T-cell (primary cell): ENCODE data around the gene LMAN1. TPM values are rescaled to one million over a fixed set of nuclear protein-coding genes. Genes with fewer than 3 reads are reported as not detected.

Source experiments
- ATAC-seq, 4 experiments: fragments of 200-7000 bp in 3 of 4; fragments of 150-1000 bp in 1 of 4; cut with Tn5 transposase; replicated peaks in 1 of 4; 1 replicate in 3 of 4; 2 replicates in 1 of 4; pipeline ENCODE4 v1.10.0; 2021; ENCODE audit warnings: moderate library complexity in 3 of 4, mild to moderate bottlenecking in 2 of 4, moderate number of reproducible peaks in 1 of 4
- CTCF ChIA-PET, 2 donors: fragments of 300-600 bp; sonication (Branson Sonifier 250); formaldehyde crosslinking; loops; one replicate each; lab custom pipeline; 2022; ENCODE audit warnings: antibody characterized with exemption in 2 of 2; lab: Charles Lee
- POLR2A ChIA-PET, 2 donors: fragments of 300-600 bp; sonication (Branson Sonifier 250); formaldehyde crosslinking; loops; one replicate each; lab custom pipeline; 2022; ENCODE audit warnings: antibody characterized with exemption in 2 of 2; lab: Charles Lee
- DNase-seq, 35 experiments: peaks; one replicate each; pipeline versions ENCODE4 v3.0.0 to v3.0.0-alpha.2; 2013 to 2023
- H3K27ac ChIP-seq: one replicate; pipeline ENCODE4 v1.5.1; 2013; ENCODE audit warnings: low read length
- H3K27me3 ChIP-seq, 2 experiments: replicated peaks in 1 of 2; 1 replicate in 1 of 2; 2 replicates in 1 of 2; pipeline versions ENCODE4 v1.6.1 to v1.7.0; 2013; ENCODE audit warnings: low read length in 1 of 2, mixed read lengths in 1 of 2; ENCODE audit not compliant: control insufficient read depth in 2 of 2, insufficient read depth in 2 of 2; ENCODE audit errors: extremely low read depth in 1 of 2
- H3K36me3 ChIP-seq, 2 donors: 1 replicate in 1 of 2; 2 replicates in 1 of 2; pipeline versions ENCODE4 v1.6.1 to v1.7.0; 2013; ENCODE audit warnings: low read length in 1 of 2; ENCODE audit not compliant: control insufficient read depth in 2 of 2, insufficient read depth in 1 of 2; ENCODE audit errors: extremely low read depth in 1 of 2
- H3K4me1 ChIP-seq, 2 experiments: 1 replicate in 1 of 2; 2 replicates in 1 of 2; pipeline versions ENCODE4 v1.6.1 to v1.7.0; 2013; ENCODE audit warnings: low read length in 2 of 2, mixed read lengths in 1 of 2; ENCODE audit not compliant: insufficient read depth in 2 of 2, control insufficient read depth in 1 of 2; ENCODE audit errors: extremely low read depth in 1 of 2
- H3K4me3 ChIP-seq, 2 donors: 1 replicate in 1 of 2; 2 replicates in 1 of 2; pipeline versions ENCODE4 v1.5.1 to v1.7.0; 2013; ENCODE audit warnings: mild to moderate bottlenecking in 2 of 2, low read length in 1 of 2, moderate library complexity in 1 of 2; ENCODE audit not compliant: control insufficient read depth in 1 of 2; ENCODE audit errors: extremely low read depth in 1 of 2
- H3K9me3 ChIP-seq: 2 replicates; pipeline ENCODE4 v1.7.0; 2013
- H3K27ac Mint-ChIP-seq, 2 donors: one replicate each; pipeline ENCODE4 v1.8.0; 2020 to 2021; ENCODE audit warnings: mild to moderate bottlenecking in 2 of 2, mixed read lengths in 2 of 2
- H3K27me3 Mint-ChIP-seq, 2 donors: one replicate each; pipeline ENCODE4 v1.8.0; 2021 to 2022; ENCODE audit warnings: mixed read lengths in 2 of 2
- H3K36me3 Mint-ChIP-seq: one replicate; pipeline ENCODE4 v1.8.0; 2021; ENCODE audit warnings: mixed read lengths
- H3K4me1 Mint-ChIP-seq, 3 donors: one replicate each; pipeline ENCODE4 v1.8.0; 2020 to 2022; ENCODE audit warnings: mixed read lengths in 3 of 3, mild to moderate bottlenecking in 1 of 3
- H3K4me3 Mint-ChIP-seq, 3 donors: one replicate each; pipeline ENCODE4 v1.8.0; 2020 to 2022; ENCODE audit warnings: mild to moderate bottlenecking in 3 of 3, mixed read lengths in 3 of 3, moderate library complexity in 3 of 3
- H3K9me3 Mint-ChIP-seq, 3 donors: one replicate each; pipeline ENCODE4 v1.8.0; 2020 to 2022; ENCODE audit warnings: mixed read lengths in 3 of 3
- WGBS: methylation state at CpG from one replicate; pipeline ENCODE4 v1.1.5; 2013; ENCODE audit warnings: missing lambda C conversion rate; ENCODE audit not compliant: insufficient coverage; 5-methylcytosine and 5-hydroxymethylcytosine counted together
- total RNA-seq, 35 experiments: library from RNA in 6 of 35; stranded (reverse) in 6 of 35; fragments of 120-200 nt in 1 of 35; gene quantifications; one replicate each; pipeline versions ENCODE4 v1.2.1 to v1.2.4 and lab custom pipeline; 2013 to 2026

Gene LMAN1
- total RNA-seq, 5 donors from 2014 or later (not counting 1 experiment from before 2014, with no cell fraction given): 34.4 to 52.5 (median 48.3) TPM

- Mint-ChIP-seq H3K27ac (no peak overlapping the region), H3K4me1 (no peaks in the 10 kb centered on the region), H3K36me3 (no peaks in the 10 kb centered on the region), H3K9me3 (no peaks in the 10 kb centered on the region), H3K27me3 (peaks cover 42 to 45% of the 10 kb centered on the region in 2 donors), H3K4me3 (no peak overlapping the region)
- 86% methylated on average over 2 of the region's 6 CpGs for WGBS
- H3K4me1 ChIP-seq: no peaks in the 10 kb centered on the region
- H3K4me3 ChIP-seq: no peak overlapping the region
- H3K27me3 ChIP-seq: peaks cover 8 to 9% of the 10 kb centered on the region in 2 experiments
- DNase-seq (no peak), ATAC-seq (no peak)
- ChIA-PET CTCF (interaction anchor here in 1 of 2 donors (0.6 kb wide), 1 partner anchor 113 kb away, joined by 4 read pairs; no protein-coding TSS in a partner anchor), POLR2A (interaction anchor here in 1 of 2 donors (0.6 kb wide), 1 partner anchor 15 kb away, joined by 4 read pairs; no protein-coding TSS in a partner anchor)
- H3K36me3 ChIP-seq: no peaks in the 10 kb centered on the region
- H3K9me3 ChIP-seq: no peaks in the 10 kb centered on the region
- H3K27ac ChIP-seq: no peak overlapping the region
Measured at GRCh38 chr18:59286341-59286740, 72.7 kb downstream of the LMAN1 start.

GRCh38 chr18:59282341-59282740 lies 76.7 kb downstream of the LMAN1 start:
- Histone ChIP-seq H3K27me3 (peaks cover 6 to 19% of the 10 kb centered on the region in 2 experiments), H3K4me3 (no peak overlapping the region), H3K27ac (no peak overlapping the region), H3K36me3 (no peaks in the 10 kb centered on the region), H3K9me3 (no peaks in the 10 kb centered on the region), H3K4me1 (no peaks in the 10 kb centered on the region)
- DNase-seq (no peak), ATAC-seq (no peak)
- Mint-ChIP-seq H3K9me3 (no peaks in the 10 kb centered on the region), H3K27me3 (peaks cover 56 to 62% of the 10 kb centered on the region in 2 donors), H3K4me3 (no peak overlapping the region), H3K4me1 (no peaks in the 10 kb centered on the region), H3K36me3 (no peaks in the 10 kb centered on the region), H3K27ac (no peak overlapping the region)
- 100% methylated on average over 1 of the region's 11 CpGs for WGBS
- POLR2A ChIA-PET: no interaction called here
- CTCF ChIA-PET: no interaction called here

GRCh38 chr18:59279722-59280121 lies 79.3 kb downstream of the LMAN1 start:
- POLR2A ChIA-PET: no interaction called here
- 50% methylated on average over 1 of the region's 1 CpG for WGBS
- CTCF ChIA-PET: interaction anchor here in 1 of 2 donors (0.5 kb wide), 1 partner anchor 10 kb away, joined by 3 read pairs; no protein-coding TSS in a partner anchor

GRCh38 chr18:59279193-59279592 lies 79.9 kb downstream of the LMAN1 start:
- H3K9me3 Mint-ChIP-seq: no peaks in the 10 kb centered on the region
- no peak overlapping the region for H3K4me3 Mint-ChIP-seq
- ChIA-PET CTCF (interaction anchor here in 1 of 2 donors (0.5 kb wide), 1 partner anchor 9 kb away, joined by 3 read pairs; no protein-coding TSS in a partner anchor), POLR2A (no interaction called here)
- WGBS: 86% methylated on average over 1 of the region's 3 CpGs
- no peaks in the 10 kb centered on the region for H3K36me3 Mint-ChIP-seq
- peaks cover 16 to 41% of the 10 kb centered on the region in 2 experiments for H3K27me3 ChIP-seq
- H3K27ac Mint-ChIP-seq: no peak overlapping the region
- no peaks in the 10 kb centered on the region for H3K36me3 ChIP-seq
- DNase-seq (no peak), ATAC-seq (no peak)
- peaks cover 0 to 3% (median 0%) of the 10 kb centered on the region in 3 donors for H3K4me1 Mint-ChIP-seq
- peaks cover 0 to 1% of the 10 kb centered on the region in 2 experiments for H3K4me1 ChIP-seq
- H3K9me3 ChIP-seq: no peaks in the 10 kb centered on the region
- H3K27ac ChIP-seq: no peak overlapping the region
- H3K4me3 ChIP-seq: no peak overlapping the region
- H3K27me3 Mint-ChIP-seq: peaks cover 61 to 69% of the 10 kb centered on the region in 2 donors

More at GRCh38 chr18:59279722-59280121, 79.3 kb downstream of the LMAN1 start:
- ATAC-seq: no peak
- no peak overlapping the region for H3K27ac Mint-ChIP-seq
- H3K27me3 Mint-ChIP-seq: peaks cover 58 to 69% of the 10 kb centered on the region in 2 donors
- H3K4me3 Mint-ChIP-seq: no peak overlapping the region
- no peaks in the 10 kb centered on the region for H3K36me3 Mint-ChIP-seq
- H3K9me3 ChIP-seq: no peaks in the 10 kb centered on the region
- peaks cover 0 to under 1% (median 0%) of the 10 kb centered on the region in 3 donors for H3K4me1 Mint-ChIP-seq
- no peaks in the 10 kb centered on the region for H3K4me1 ChIP-seq
- H3K27me3 ChIP-seq: peaks cover 11 to 36% of the 10 kb centered on the region in 2 experiments
- H3K27ac ChIP-seq: no peak overlapping the region
- DNase-seq: no peak
- no peaks in the 10 kb centered on the region for H3K36me3 ChIP-seq
- no peak overlapping the region for H3K4me3 ChIP-seq
- H3K9me3 Mint-ChIP-seq: no peaks in the 10 kb centered on the region

GRCh38 chr18:59278793-59279192 lies 80.3 kb downstream of the LMAN1 start:
- H3K27me3 Mint-ChIP-seq: peaks cover 63 to 69% of the 10 kb centered on the region in 2 donors
- no peaks in the 10 kb centered on the region for H3K36me3 Mint-ChIP-seq
- H3K4me1 ChIP-seq: peaks cover 0 to 3% of the 10 kb centered on the region in 2 experiments
- H3K27me3 ChIP-seq: peaks cover 16 to 41% of the 10 kb centered on the region in 2 experiments
- DNase-seq: no peak
- H3K9me3 Mint-ChIP-seq: no peaks in the 10 kb centered on the region
- H3K27ac ChIP-seq: no peak overlapping the region
- 71% methylated on average over 2 of the region's 5 CpGs for WGBS
- H3K9me3 ChIP-seq: no peaks in the 10 kb centered on the region
- H3K4me3 ChIP-seq: no peak overlapping the region
- POLR2A ChIA-PET: no interaction called here
- no peak overlapping the region for H3K27ac Mint-ChIP-seq
- ATAC-seq: no peak
- CTCF ChIA-PET: interaction anchor here in 1 of 2 donors (0.7 kb wide), 1 partner anchor 26 kb away, joined by 3 read pairs; no protein-coding TSS in a partner anchor
- H3K36me3 ChIP-seq: no peaks in the 10 kb centered on the region
- no peak overlapping the region for H3K4me3 Mint-ChIP-seq
- peaks cover 2 to 5% (median 4%) of the 10 kb centered on the region in 3 donors for H3K4me1 Mint-ChIP-seq

Other genes with a start within 250 kb of the LMAN1 start
- gene SEC11C, start 219.4 kb downstream of the LMAN1 start, total RNA-seq: 10 to 100 TPM; 44.9 to 64.6 (median 51.0) TPM
- not detected for gene GRP, start 139.1 kb downstream of the LMAN1 start, total RNA-seq
- not detected for gene RAX, start 85.8 kb downstream of the LMAN1 start, total RNA-seq
- gene CPLX4, start 40.6 kb downstream of the LMAN1 start, total RNA-seq: not detected